Fibroblast of villous mesenchyme (primary cell): ENCODE measurements around the gene CTBS. TPM values are rescaled to one million over a fixed set of nuclear protein-coding genes. Genes with fewer than 3 reads are reported as not detected.
"Not testable (repeated sequence)": the region's sequence is repeated elsewhere in the genome, so short reads cannot be mapped to it uniquely, and the experiment has no call there.

ENCODE experiments used
- DNase-seq: peaks from one replicate; pipeline ENCODE4 v3.0.0-alpha.2; 2010; ENCODE audit warnings: low read depth
- H3K4me3 ChIP-seq: 2 replicates; pipeline ENCODE4 v1.5.1; 2011; ENCODE audit warnings: low read depth, mild to moderate bottlenecking, low read length
- CTCF ChIP-seq: IDR thresholded peaks from 2 replicates; pipeline ENCODE4 v1.5.1; 2012; ENCODE audit warnings: low read depth, mild to moderate bottlenecking, low read length; ENCODE audit not compliant: insufficient read depth
- total RNA-seq: library from RNA; depleted of rRNA; stranded (reverse); fragments of >200 nt; gene quantifications from 2 replicates; pipeline ENCODE4 v1.2.3, GENCODE V29; 2012

Gene CTBS
- total RNA-seq, 1 donor, result 12.1 TPM

DNA sequence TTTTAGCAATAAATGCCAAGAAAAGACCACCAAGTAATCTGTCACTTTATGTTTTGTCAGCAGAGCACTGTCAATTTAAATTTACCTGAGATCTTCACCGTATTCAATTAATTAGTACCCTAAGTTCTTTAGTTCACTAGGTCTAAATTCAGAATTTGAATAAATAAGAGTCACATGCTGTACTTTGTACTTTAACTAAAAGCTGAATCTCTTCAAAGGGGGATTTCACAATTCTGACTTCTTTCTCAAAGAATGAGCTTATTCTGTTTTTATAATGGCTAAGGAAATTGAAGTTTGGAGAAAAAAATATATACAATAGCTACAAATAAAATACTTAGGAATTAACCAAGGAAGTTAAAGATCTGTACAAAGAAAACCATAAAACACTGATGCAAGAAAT lies 65.7 kb downstream of the CTBS start:
- TF ChIP-seq CTCF, result no peak
- no peak overlapping the region for H3K4me3 ChIP-seq
- no peak for DNase-seq

DNA sequence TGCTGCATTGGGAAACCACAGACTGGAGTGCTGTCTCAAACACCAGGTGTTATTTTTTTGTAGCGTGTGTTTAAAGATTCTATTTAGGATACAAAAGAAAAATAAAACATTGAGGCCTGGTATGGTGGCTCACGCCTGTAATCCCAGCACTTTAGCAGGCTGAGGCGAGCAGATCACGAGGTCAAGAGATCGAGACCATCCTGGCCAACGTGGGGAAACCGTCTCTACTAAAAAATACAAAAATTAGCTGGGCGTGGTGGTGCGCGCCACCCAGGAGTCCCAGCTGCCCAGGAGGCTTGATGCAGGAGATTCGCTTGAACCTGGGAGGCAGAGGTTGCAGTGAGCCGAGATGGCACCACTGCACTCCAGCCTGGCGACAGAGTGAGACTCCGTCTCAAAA lies 66.4 kb downstream of the CTBS start:
- H3K4me3 ChIP-seq, result not testable (repeated sequence)
- DNase-seq, result peak; percentile 17

DNA sequence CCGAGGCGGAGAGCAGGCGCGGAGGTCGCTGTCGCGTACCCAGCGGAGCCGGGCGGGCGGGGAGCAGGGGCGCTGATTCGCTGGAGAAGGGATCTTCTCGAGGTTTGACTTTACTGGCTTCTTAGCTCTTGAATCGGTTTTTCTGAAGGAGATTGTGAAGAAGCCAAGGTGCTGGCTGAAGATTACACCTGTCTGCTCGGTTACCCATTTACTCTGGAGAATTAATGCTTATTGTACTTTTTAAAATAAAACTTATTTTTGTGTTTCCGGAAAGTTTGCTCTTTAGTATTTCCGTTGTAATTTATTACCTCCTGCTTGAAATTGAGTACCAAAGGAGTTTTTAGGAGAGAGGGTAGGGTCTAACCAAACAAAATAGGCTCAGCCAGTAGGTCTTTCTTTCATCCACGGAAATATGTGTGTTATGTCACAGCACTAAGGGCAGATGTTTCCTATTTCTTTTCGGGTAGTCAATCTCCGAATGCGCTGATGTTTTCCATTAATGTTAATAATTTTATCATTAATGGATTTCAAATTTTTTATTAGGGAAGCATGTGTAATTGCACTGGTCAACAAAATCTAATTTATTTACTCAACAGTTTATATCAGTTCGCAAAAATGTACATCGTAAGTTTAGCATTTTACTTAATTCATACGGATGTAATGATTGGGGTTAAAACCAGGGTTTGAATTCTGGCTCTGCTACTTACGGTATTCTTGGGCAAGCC lies 67.3 kb downstream of the CTBS start:
- DNase-seq, result no peak
- TF ChIP-seq CTCF, result no peak
- peak overlapping the region; percentile 77 for H3K4me3 ChIP-seq

- no peak for TF ChIP-seq CTCF
- peak; percentile 97 for DNase-seq
- H3K4me3 ChIP-seq, result peak within 1 kb of the TSS; percentile 77
Observed at GRCh38 chr1:84506002-84506728, 68.1 kb downstream of the CTBS start, which contains the start of the genes GNG5 and SPATA1. Gene GNG5 (minus strand): TSS chr1:84506581. CDS start chr1:84506091, 490 bp downstream. Gene SPATA1 (plus strand): TSS chr1:84506386. CDS start chr1:84516360, 9,974 bp downstream.

GRCh38 chr1:84505493-84506001 lies 68.7 kb downstream of the CTBS start:
- no peak for TF ChIP-seq CTCF
- peak; percentile 61 for DNase-seq
- peak overlapping the region; percentile 77 for H3K4me3 ChIP-seq

DNA sequence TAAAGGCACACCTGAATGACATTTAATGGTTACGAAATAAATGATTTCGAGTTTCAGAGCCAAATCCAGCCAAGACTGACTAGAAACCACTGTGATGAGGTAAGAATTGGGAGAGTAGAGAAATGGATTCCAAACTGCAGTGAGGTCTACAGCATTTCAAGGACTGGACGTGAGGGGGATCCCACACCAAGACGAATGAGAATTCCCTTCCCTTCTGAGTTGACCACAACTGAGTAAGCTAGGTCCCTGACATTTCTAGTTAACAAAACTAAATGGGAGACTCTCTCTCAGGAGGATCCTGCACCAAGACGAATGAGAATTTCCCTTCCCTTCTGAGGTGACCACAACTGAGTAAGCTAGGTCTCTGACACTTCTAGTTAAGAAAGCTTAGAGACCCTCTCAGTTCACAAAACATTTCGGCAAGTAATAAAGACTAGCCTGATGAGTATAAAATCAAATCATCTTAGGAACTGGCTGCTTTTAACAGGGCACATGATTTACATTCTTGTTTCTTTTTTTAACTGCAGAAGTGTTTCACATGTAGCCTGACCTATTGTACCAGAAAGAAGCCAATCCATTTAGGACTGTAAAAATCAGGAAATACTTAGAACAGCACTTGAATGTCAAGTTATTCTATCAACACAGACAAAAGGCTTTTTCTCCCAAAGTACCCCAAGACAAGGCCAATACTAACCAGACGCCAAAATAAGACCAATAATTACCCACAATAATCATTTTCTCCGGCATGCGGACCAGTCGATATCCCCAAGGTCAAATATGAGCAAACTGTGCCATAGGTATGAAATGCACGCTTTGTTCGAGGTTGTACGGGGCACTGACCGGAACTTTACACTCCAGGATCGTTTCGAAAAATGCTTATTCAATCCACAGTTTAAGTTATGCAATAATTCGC lies 69.4 kb downstream of the CTBS start:
- peak overlapping the region; percentile 77 for H3K4me3 ChIP-seq
- DNase-seq, result peak; percentile 59
- TF ChIP-seq CTCF, result peak; percentile 12

DNA sequence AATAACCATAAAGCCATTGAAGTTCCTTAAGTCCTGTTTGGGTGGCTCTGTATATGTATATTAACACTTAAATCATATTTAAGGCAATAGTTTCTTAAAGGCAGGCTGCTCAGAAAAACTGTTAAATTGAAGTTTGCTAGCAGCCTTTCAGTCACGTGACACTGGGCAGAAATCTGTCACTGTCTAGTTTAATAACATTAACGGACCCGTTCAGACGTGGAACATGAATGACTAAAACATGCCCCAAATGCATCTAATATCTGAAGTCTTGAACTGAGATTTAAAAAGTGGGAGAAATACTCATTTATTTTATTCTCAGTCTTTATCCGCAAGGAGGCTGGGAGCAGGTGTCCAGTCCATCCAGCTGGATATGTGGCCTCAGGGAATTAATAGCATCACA lies 71.3 kb downstream of the CTBS start:
- no peak for DNase-seq
- no peak overlapping the region for H3K4me3 ChIP-seq
- no peak for TF ChIP-seq CTCF
